Transverse colon (tissue), 4 donors: ENCODE results near the gene PRKG1. TPM values are rescaled to one million over a fixed set of nuclear protein-coding genes. Genes with fewer than 3 reads are reported as not detected.

Source experiments
- DNase-seq: peaks from one replicate; pipeline ENCODE4 v3.0.0-alpha.2; 2019
- H3K27ac ChIP-seq, 4 donors: fragments of 200-600 bp; sonication (generic); 2 replicates each; pipeline ENCODE4 v1.5.1; 2016 to 2018; ENCODE audit warnings: inconsistent platforms in 4 of 4
- H3K27me3 ChIP-seq: fragments of 200-600 bp; sonication (generic); 2 replicates; pipeline ENCODE4 v1.5.1; 2017; ENCODE audit warnings: inconsistent platforms
- H3K36me3 ChIP-seq, 4 donors: fragments of 200-600 bp; sonication (generic); 2 replicates each; pipeline ENCODE4 v1.5.1; 2017 to 2019; ENCODE audit warnings: inconsistent platforms in 4 of 4
- H3K4me1 ChIP-seq, 4 donors: fragments of 200-600 bp; sonication (generic); 2 replicates each; pipeline ENCODE4 v1.5.1; 2017 to 2020; ENCODE audit warnings: inconsistent platforms in 4 of 4
- H3K4me3 ChIP-seq, 4 donors: fragments of 200-600 bp; sonication (generic); 1 replicate in 1 of 4; 2 replicates in 3 of 4; pipeline versions ENCODE4 v1.5.1 to v1.6.1; 2017 to 2019; ENCODE audit warnings: inconsistent platforms in 4 of 4
- H3K9me3 ChIP-seq, 2 donors: fragments of 200-600 bp; sonication (generic); 2 replicates each; pipeline ENCODE4 v1.5.1; 2017 to 2019; ENCODE audit warnings: inconsistent platforms in 2 of 2
- EP300 ChIP-seq: sonication (generic); formaldehyde crosslinking; IDR thresholded peaks from one replicate; pipeline ENCODE4 v1.6.1; 2017; ENCODE audit warnings: antibody characterized with exemption, low read depth
- POLR2A ChIP-seq: fragments of 450-650 bp; IDR thresholded peaks from one replicate; pipeline ENCODE4 v1.6.1; 2016; ENCODE audit warnings: antibody characterized with exemption, mild to moderate bottlenecking, moderate library complexity
- POLR2AphosphoS5 ChIP-seq, 3 donors: sonication (generic); formaldehyde crosslinking; IDR thresholded peaks; one replicate each; pipeline ENCODE4 v1.6.1; 2016; ENCODE audit warnings: antibody characterized with exemption in 3 of 3
- WGBS, 2 donors: methylation state at CpG; one replicate each; pipeline ENCODE4 v1.1.5; 2018; ENCODE audit warnings: low coverage in 1 of 2; 5-methylcytosine and 5-hydroxymethylcytosine counted together
- in situ Hi-C, 4 donors: fragments of 200-750 bp; cut with MboI; loops; one replicate each; pipeline versions ENCODE4 v1.15.0 to v1.15.1; 2017; ENCODE audit warnings: low sequenced_read_pairs in 3 of 4, low pct_ligation_motif_present in 1 of 4, low pct_unique_long_range_greater_than_20kb in 1 of 4
- intact Hi-C: fragments of 100-400 bp; cut with DNase I; formaldehyde crosslinking; loops from one replicate; pipeline ENCODE4 v1.15.1; 2023; ENCODE audit warnings: low total_unique reads
- total RNA-seq, 4 donors: library from RNA; depleted of rRNA; stranded (reverse); fragments of >200 nt; gene quantifications; one replicate each; pipeline ENCODE4 v1.1.0, GENCODE V29; 2016
- TF ChIP-seq, protein P1 (sequence below), 5 experiments: fragments of 200-600 bp in 3 of 5; fragments of 450-650 bp in 2 of 5; sonication (generic) in 3 of 5; IDR thresholded peaks; 1 replicate in 2 of 5; 2 replicates in 3 of 5; pipeline ENCODE4 v1.5.1; 2016 to 2017; ENCODE audit warnings: antibody characterized with exemption in 5 of 5, inconsistent platforms in 3 of 5, mild to moderate bottlenecking in 2 of 5, moderate library complexity in 1 of 5

PRKG1 gene
- total RNA-seq, 4 donors from 2014 or later, result 17.6 to 30.6 (median 26.9) TPM

DNA sequence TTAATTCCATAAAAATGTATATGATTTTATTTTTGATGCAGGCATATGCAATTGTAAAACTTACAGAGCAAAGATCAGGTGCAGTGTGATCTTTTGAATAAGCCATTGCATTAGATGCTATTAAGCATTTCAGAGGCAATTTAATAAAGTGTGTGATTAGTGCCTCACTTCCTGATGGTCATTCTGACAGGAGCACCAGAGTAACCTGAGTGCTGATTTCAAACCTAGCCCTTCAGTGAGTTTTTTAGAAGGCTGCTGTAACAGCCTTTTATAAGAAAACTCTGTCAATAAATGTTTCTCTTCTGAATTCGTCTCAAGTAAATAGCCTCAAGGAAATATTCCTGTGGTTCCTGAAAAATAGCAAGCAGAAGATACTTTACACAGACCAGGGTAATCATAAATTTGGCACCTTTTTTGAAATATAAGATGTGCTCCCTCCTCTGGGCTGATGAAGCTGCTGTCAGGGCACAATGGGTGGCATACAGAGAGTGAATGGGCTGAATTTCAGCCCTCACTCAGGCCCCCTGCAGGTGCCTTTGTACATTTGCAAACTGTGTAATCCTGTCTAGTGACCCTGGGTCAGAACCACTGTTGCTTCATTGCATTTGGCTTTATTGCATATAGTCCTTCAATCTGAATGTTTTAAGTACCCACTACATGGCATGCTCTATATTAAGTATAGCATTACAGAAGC, 818.8 kb downstream of the PRKG1 start:
- Histone ChIP-seq H3K27me3 (no peaks in the 10 kb centered on the region), H3K36me3 (no peaks in the 10 kb centered on the region), H3K9me3 (no peaks in the 10 kb centered on the region), H3K4me1 (peaks cover 0 to 5% (median 0%) of the 10 kb centered on the region in 4 donors), H3K27ac (no peak overlapping the region), H3K4me3 (no peak overlapping the region)
- TF ChIP-seq POLR2AphosphoS5 (IDR thresholded peaks at IDR 0.05) (no peak), POLR2A (no peak), EP300 (no peak)
- TF ChIP-seq, protein P1, sequence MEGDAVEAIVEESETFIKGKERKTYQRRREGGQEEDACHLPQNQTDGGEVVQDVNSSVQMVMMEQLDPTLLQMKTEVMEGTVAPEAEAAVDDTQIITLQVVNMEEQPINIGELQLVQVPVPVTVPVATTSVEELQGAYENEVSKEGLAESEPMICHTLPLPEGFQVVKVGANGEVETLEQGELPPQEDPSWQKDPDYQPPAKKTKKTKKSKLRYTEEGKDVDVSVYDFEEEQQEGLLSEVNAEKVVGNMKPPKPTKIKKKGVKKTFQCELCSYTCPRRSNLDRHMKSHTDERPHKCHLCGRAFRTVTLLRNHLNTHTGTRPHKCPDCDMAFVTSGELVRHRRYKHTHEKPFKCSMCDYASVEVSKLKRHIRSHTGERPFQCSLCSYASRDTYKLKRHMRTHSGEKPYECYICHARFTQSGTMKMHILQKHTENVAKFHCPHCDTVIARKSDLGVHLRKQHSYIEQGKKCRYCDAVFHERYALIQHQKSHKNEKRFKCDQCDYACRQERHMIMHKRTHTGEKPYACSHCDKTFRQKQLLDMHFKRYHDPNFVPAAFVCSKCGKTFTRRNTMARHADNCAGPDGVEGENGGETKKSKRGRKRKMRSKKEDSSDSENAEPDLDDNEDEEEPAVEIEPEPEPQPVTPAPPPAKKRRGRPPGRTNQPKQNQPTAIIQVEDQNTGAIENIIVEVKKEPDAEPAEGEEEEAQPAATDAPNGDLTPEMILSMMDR (IDR thresholded peaks at IDR 0.05), result peak in 1 of 5 experiments; percentile 9
- WGBS, 2 donors, result 36 to 73% methylated on average over 1 of the region's 1 CpG
- DNase-seq, result peak; percentile 14
- in situ Hi-C loops, result no loop called here
- intact Hi-C loops, result no loop called here

DNA sequence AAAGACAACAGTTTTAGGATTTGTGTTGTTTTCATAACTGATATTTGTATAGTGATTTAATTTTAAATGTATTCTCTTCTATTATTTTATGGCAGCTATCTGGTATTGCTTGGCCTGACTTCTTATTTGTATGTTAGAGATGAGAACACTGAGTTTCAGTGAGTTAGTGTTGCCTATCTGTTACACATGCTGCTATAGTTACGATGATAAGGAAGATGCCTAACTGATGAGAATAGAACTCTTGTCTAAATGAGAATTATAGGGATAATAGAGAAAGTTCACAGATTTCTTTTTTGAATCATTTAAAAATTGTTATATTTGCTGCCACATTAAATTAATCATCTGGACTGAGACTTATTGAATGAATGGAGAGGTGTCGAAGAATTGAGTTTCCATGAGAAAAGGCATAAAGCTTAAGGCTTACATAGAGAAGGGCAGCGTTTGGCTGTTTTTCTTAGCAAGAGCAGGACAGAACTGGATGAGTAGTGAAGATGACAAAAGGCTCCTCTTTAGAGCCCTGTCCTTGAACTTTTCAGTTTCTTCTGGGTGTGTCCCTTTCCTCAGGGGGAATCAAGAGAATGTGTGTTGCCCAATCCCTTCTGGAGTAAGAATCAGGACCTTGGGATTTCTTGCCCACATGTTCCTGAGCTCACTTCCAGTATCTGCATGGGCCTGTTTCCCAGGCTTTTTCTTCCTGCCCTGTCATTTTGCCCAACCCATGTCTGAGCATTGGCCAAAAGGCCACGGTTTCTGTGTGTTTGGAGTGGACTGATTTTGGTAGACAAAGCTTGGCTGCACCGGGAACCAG, 820.7 kb downstream of the PRKG1 start:
- Histone ChIP-seq H3K9me3 (no peaks in the 10 kb centered on the region), H3K36me3 (no peaks in the 10 kb centered on the region), H3K4me1 (peaks cover 0 to 9% (median 0%) of the 10 kb centered on the region in 4 donors), H3K27ac (no peak overlapping the region), H3K4me3 (no peak overlapping the region), H3K27me3 (no peaks in the 10 kb centered on the region)
- 73 to 81% methylated on average over 5 of the region's 5 CpGs for WGBS, 2 donors
- intact Hi-C loops, result no loop called here
- TF ChIP-seq POLR2AphosphoS5 (IDR thresholded peaks at IDR 0.05) (peak in 2 of 3 donors; percentile 10 to 24), POLR2A (no peak)
- in situ Hi-C loops, result no loop called here
- no peak for DNase-seq

DNA sequence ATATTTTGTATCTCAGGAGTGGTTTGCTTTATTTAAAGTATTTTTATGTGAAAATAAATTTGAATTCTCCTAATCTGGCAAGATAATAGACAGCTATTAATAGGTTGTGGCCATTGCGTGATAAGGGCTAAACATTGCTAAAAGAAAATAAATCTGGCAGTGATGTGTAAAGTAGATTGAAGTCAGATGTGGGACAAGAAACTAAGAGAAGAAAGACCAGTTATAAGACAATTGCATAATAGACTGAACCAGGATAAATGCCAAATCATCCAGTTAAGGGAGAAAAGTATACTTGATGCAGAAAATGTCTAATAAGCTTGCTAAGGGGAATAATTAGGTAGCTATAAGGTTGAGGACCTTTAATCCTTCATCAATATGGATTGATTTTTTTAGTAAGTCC, 822.6 kb downstream of the PRKG1 start:
- 75 to 92% methylated on average over 1 of the region's 1 CpG for WGBS, 2 donors
- no peak for TF ChIP-seq POLR2AphosphoS5 (IDR thresholded peaks at IDR 0.05)
- no peak for TF ChIP-seq EP300
- TF ChIP-seq, protein P1 (IDR thresholded peaks at IDR 0.05), result no peak
- intact Hi-C loops, result no loop called here
- no peaks in the 10 kb centered on the region for H3K36me3 ChIP-seq
- H3K27me3 ChIP-seq, result no peaks in the 10 kb centered on the region
- in situ Hi-C loops, result no loop called here
- no peak overlapping the region for H3K4me3 ChIP-seq
- no peak for DNase-seq
- peaks cover 0 to 9% (median 2%) of the 10 kb centered on the region in 4 donors for H3K4me1 ChIP-seq
- H3K27ac ChIP-seq, result no peak overlapping the region
- no peaks in the 10 kb centered on the region for H3K9me3 ChIP-seq

DNA sequence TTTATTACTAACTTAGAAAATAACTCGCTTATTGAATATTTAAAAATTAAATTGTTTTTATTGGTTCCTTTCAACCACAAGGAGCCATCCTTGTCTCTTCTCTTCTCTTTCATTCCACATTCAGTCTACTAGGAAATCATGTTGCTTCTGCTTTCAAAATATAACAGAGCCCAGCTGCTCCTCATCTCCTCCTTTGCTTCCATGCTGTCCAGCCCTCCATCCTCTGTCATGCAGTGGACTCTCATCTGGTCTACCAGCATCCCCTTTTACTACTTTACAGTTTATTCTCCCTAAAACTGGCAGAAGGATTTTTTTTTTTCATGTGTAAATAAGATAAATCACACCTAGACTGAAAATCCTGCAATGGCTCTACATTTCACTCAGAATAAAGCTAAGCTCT, 823.3 kb downstream of the PRKG1 start:
- intact Hi-C loops (no loop called here), in situ Hi-C loops (no loop called here)
- Histone ChIP-seq H3K27me3 (no peaks in the 10 kb centered on the region), H3K27ac (no peak overlapping the region), H3K9me3 (no peaks in the 10 kb centered on the region), H3K36me3 (no peaks in the 10 kb centered on the region), H3K4me1 (peaks cover 0 to 9% (median 2%) of the 10 kb centered on the region in 4 donors), H3K4me3 (no peak overlapping the region)
- 93 to 94% methylated on average over 1 of the region's 1 CpG for WGBS, 2 donors
- TF ChIP-seq EP300 (no peak), POLR2AphosphoS5 (IDR thresholded peaks at IDR 0.05) (no peak), POLR2A (no peak)
- TF ChIP-seq, protein P1 (IDR thresholded peaks at IDR 0.05), result no peak
- DNase-seq, result no peak
